HFFc6 (cell line): ENCODE data around the gene GINS1. TPM values are rescaled to one million over a fixed set of nuclear protein-coding genes. Genes with fewer than 3 reads are reported as not detected.

Source experiments
- DNase-seq: peaks from one replicate; pipeline ENCODE4 v3.0.0-alpha.2; 2018
- H3K27ac Mint-ChIP-seq: 2 replicates; pipeline ENCODE4 v1.8.0; 2020; ENCODE audit warnings: mild to moderate bottlenecking, mixed read lengths
- H3K27me3 Mint-ChIP-seq: 2 replicates; pipeline ENCODE4 v1.8.0; 2021; ENCODE audit warnings: mild to moderate bottlenecking, moderate library complexity, mixed read lengths; ENCODE audit not compliant: insufficient read depth
- H3K36me3 Mint-ChIP-seq: 2 replicates; pipeline ENCODE4 v1.8.0; 2021; ENCODE audit warnings: low read depth, mixed read lengths
- H3K4me1 Mint-ChIP-seq: 2 replicates; pipeline ENCODE4 v1.8.0; 2020; ENCODE audit warnings: low read depth, mixed read lengths
- H3K4me3 Mint-ChIP-seq: 2 replicates; pipeline ENCODE4 v1.8.0; 2020; ENCODE audit warnings: mild to moderate bottlenecking, moderate library complexity, mixed read lengths
- H3K9me3 Mint-ChIP-seq: 2 replicates; pipeline ENCODE4 v1.8.0; 2020; ENCODE audit warnings: mild to moderate bottlenecking, mixed read lengths
- total RNA-seq, 6 experiments: library from RNA; stranded (reverse); fragmentation: NEBNext Ultra II Directional; extraction: Animal tissue kit (Norgen Biotek cat#: 25700); gene quantifications; 2 replicates in 1 of 6; 3 replicates in 5 of 6; pipeline ENCODE4 v1.2.3, GENCODE V29; 2021
- TF ChIP-seq, protein P1 (sequence below): fragments of 200-600 bp; sonication (generic); IDR thresholded peaks from 2 replicates; pipeline ENCODE4 v1.5.0; 2021; ENCODE audit warnings: antibody characterized with exemption, mild to moderate bottlenecking

Gene GINS1
- total RNA-seq, 6 experiments from 2014 or later, result 7.5 to 13.9 (median 11.7) TPM

- peaks cover 33% of the 10 kb centered on the region for H3K4me1 Mint-ChIP-seq
- H3K27ac Mint-ChIP-seq, result no peak overlapping the region
- DNase-seq, result no peak
- H3K4me3 Mint-ChIP-seq, result no peak overlapping the region
- TF ChIP-seq, protein P1, sequence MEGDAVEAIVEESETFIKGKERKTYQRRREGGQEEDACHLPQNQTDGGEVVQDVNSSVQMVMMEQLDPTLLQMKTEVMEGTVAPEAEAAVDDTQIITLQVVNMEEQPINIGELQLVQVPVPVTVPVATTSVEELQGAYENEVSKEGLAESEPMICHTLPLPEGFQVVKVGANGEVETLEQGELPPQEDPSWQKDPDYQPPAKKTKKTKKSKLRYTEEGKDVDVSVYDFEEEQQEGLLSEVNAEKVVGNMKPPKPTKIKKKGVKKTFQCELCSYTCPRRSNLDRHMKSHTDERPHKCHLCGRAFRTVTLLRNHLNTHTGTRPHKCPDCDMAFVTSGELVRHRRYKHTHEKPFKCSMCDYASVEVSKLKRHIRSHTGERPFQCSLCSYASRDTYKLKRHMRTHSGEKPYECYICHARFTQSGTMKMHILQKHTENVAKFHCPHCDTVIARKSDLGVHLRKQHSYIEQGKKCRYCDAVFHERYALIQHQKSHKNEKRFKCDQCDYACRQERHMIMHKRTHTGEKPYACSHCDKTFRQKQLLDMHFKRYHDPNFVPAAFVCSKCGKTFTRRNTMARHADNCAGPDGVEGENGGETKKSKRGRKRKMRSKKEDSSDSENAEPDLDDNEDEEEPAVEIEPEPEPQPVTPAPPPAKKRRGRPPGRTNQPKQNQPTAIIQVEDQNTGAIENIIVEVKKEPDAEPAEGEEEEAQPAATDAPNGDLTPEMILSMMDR, result no peak
- H3K36me3 Mint-ChIP-seq, result peaks cover 45% of the 10 kb centered on the region
- no peaks in the 10 kb centered on the region; the same call in 1 of the 2 replicates for H3K27me3 Mint-ChIP-seq
- H3K9me3 Mint-ChIP-seq, result peaks cover 20% of the 10 kb centered on the region
Measured at GRCh38 chr20:25364879-25365699, 42.4 kb upstream of the GINS1 start.

DNA sequence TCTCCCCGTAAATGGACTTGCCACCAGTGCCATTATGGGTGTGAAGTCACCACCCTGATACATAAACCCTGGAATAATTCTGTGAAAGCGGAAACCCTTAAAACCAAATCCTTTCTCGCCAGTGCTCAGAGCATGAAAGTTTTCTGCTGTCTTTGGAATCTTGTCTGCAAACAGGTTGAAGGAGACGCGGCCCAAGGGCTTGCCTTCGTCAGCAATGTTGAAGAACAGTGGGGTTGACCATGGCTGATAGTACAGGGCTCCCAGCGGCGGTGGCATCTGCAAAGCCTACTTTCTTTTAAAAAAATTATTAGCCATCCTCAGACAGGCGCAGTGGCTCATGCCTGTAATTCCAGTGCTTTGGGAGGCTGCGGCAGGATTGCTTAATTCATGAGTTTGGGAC lies 38.9 kb upstream of the GINS1 start:
- no peak overlapping the region for H3K4me3 Mint-ChIP-seq

GRCh38 chr20:25368976-25369375 lies 38.5 kb upstream of the GINS1 start:
- H3K4me3 Mint-ChIP-seq, result no peak overlapping the region
- DNase-seq, result no peak
- peaks cover 41% of the 10 kb centered on the region for H3K4me1 Mint-ChIP-seq
- TF ChIP-seq, protein P1, result no peak
- no peak overlapping the region for H3K27ac Mint-ChIP-seq
- peaks cover 52% of the 10 kb centered on the region for H3K9me3 Mint-ChIP-seq
- peaks cover 72% of the 10 kb centered on the region for H3K36me3 Mint-ChIP-seq
- H3K27me3 Mint-ChIP-seq, result no peaks in the 10 kb centered on the region; the same call in none of the 2 replicates

More for the DNA sequence above, 38.9 kb upstream of the GINS1 start:
- Mint-ChIP-seq H3K27me3 (no peaks in the 10 kb centered on the region; the same call in none of the 2 replicates), H3K27ac (no peak overlapping the region), H3K36me3 (peaks cover 69% of the 10 kb centered on the region), H3K9me3 (peaks cover 52% of the 10 kb centered on the region), H3K4me1 (peaks cover 37% of the 10 kb centered on the region)
- TF ChIP-seq, protein P1, result no peak
- DNase-seq, result no peak

DNA sequence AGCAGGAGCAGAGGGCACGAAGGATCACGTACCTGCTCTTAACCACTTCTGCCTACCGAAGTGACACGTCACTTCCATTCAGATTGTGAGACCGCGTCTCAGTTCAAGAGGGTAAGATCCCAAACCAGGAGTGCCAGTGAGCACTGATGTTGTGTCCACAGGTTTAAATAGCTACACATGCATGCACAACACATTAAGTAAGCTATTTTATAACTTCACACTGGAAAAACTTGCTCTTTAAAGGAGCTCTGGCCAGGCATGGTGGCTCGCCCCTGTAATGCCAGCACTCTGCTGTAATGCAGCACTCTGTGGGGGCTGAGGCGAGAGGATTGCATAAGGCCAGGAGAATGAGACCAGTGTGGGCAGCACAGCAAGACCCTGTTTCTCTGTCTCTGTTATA lies 37.9 kb upstream of the GINS1 start:
- Mint-ChIP-seq H3K4me3 (no peak overlapping the region), H3K27ac (no peak overlapping the region), H3K4me1 (peaks cover 41% of the 10 kb centered on the region), H3K27me3 (no peaks in the 10 kb centered on the region; the same call in none of the 2 replicates), H3K36me3 (peaks cover 72% of the 10 kb centered on the region), H3K9me3 (peaks cover 46% of the 10 kb centered on the region)
- TF ChIP-seq, protein P1, result no peak
- no peak for DNase-seq

DNA sequence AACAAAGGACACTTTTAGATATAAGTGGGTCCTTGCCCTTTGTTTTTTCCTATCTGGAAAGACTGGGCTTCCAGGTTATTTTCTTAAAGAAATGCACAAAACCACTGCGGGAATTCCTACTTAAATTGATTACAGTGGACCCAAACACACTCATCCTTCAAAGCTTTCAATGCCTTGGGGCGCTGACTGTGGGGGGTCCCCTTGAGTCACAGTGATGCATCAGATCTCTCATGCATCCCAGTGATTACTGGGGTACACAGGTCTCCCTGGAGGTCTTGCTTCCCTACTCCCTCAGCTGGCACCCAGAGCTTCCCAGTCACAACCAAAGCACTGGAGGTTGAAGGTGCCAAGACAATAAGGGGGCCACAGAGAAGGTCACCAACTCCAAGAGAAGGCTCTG lies 37.5 kb upstream of the GINS1 start:
- Mint-ChIP-seq H3K27me3 (no peaks in the 10 kb centered on the region; the same call in none of the 2 replicates), H3K4me1 (peaks cover 41% of the 10 kb centered on the region), H3K4me3 (no peak overlapping the region), H3K36me3 (peaks cover 75% of the 10 kb centered on the region), H3K27ac (no peak overlapping the region), H3K9me3 (peaks cover 46% of the 10 kb centered on the region)
- TF ChIP-seq, protein P1, result no peak
- DNase-seq, result no peak
